Erythroblast (primary cell): ENCODE results near the gene SERTAD4.

Experiments used
- GATA1 ChIP-seq: IDR thresholded peaks from 2 replicates; pipeline ENCODE4 v1.6.1; 2011; ENCODE audit warnings: low read depth, mild to moderate bottlenecking, control low read depth, low read length, moderate library complexity
- POLR2A ChIP-seq: IDR thresholded peaks from 2 replicates; pipeline ENCODE4 v1.6.1; 2011; ENCODE audit warnings: mild to moderate bottlenecking, low read length

- no peak for TF ChIP-seq POLR2A
- no peak for TF ChIP-seq GATA1
These were observed 4.9 kb downstream of the SERTAD4 start for GRCh38 chr1:210237479-210237878.
